SK-N-SH treated with all-trans-retinoic acid at 6 μM for 48 hours (cell line): ENCODE measurements around the gene SLC38A10.

Experiments used
- ATAC-seq: fragments of 200-7000 bp; cut with Tn5 transposase; 3 replicates; pipeline ENCODE4 v1.9.1; 2020; ENCODE audit warnings: mild to moderate bottlenecking, moderate library complexity
- ARNTL ChIP-seq: fragments of 450-650 bp; formaldehyde crosslinking; IDR thresholded peaks from 2 replicates; pipeline ENCODE4 v1.5.0; 2020; ENCODE audit warnings: low read depth, mild to moderate bottlenecking, moderate library complexity, borderline replicate concordance
- BACH2 ChIP-seq: fragments of 250-450 bp; sonication (Bioruptor Pico); IDR thresholded peaks from 2 replicates; pipeline ENCODE4 v1.9.0; 2021; ENCODE audit warnings: mild to moderate bottlenecking, borderline replicate concordance
- CREB5 ChIP-seq: fragments of 250-450 bp; sonication (Bioruptor Pico); IDR thresholded peaks from 2 replicates; pipeline ENCODE4 v1.5.1; 2020; ENCODE audit warnings: low read depth, mild to moderate bottlenecking, moderate library complexity
- CSDC2 ChIP-seq: fragments of 250-450 bp; sonication (Bioruptor Pico); IDR thresholded peaks from 2 replicates; pipeline ENCODE4 v1.5.0; 2020; ENCODE audit warnings: mild to moderate bottlenecking, moderate library complexity
- GLIS3 ChIP-seq: fragments of 250-450 bp; sonication (Bioruptor Pico); IDR thresholded peaks from 2 replicates; pipeline ENCODE4 v1.5.0; 2020; ENCODE audit warnings: mild to moderate bottlenecking, moderate library complexity
- OSR1 ChIP-seq: fragments of 250-450 bp; sonication (Bioruptor Pico); IDR thresholded peaks from 2 replicates; pipeline ENCODE4 v1.8.0; 2022; ENCODE audit warnings: moderate library complexity, mild to moderate bottlenecking, inconsistent platforms
- PATZ1 ChIP-seq: fragments of 250-450 bp; sonication (Bioruptor Pico); IDR thresholded peaks from 2 replicates; pipeline ENCODE4 v1.8.0; 2020; ENCODE audit warnings: mild to moderate bottlenecking, moderate library complexity, borderline replicate concordance
- PPARA ChIP-seq: fragments of 250-450 bp; sonication (Bioruptor Pico); IDR thresholded peaks from 2 replicates; pipeline ENCODE4 v1.5.0; 2020; ENCODE audit warnings: mild to moderate bottlenecking, borderline replicate concordance
- RARB ChIP-seq: fragments of 250-450 bp; sonication (Bioruptor Pico); IDR thresholded peaks from 2 replicates; pipeline ENCODE4 v1.8.0; 2021; ENCODE audit warnings: mild to moderate bottlenecking, moderate library complexity
- SNAI2 ChIP-seq: fragments of 250-450 bp; sonication (Bioruptor Pico); IDR thresholded peaks from 2 replicates; pipeline ENCODE4 v1.5.0; 2020; ENCODE audit warnings: mild to moderate bottlenecking, moderate library complexity
- TCF4 ChIP-seq: fragments of 250-450 bp; sonication (Bioruptor Pico); IDR thresholded peaks from 2 replicates; pipeline ENCODE4 v1.8.0; 2021; ENCODE audit warnings: mild to moderate bottlenecking, moderate library complexity, borderline replicate concordance
- TOX ChIP-seq: fragments of 250-450 bp; sonication (Bioruptor Pico); IDR thresholded peaks from 2 replicates; pipeline ENCODE4 v1.8.0; 2021; ENCODE audit warnings: mild to moderate bottlenecking, moderate library complexity, borderline replicate concordance
- ZC3H10 ChIP-seq: fragments of 250-450 bp; sonication (Bioruptor Pico); IDR thresholded peaks from 2 replicates; pipeline ENCODE4 v1.5.1; 2021; ENCODE audit warnings: mild to moderate bottlenecking, moderate library complexity
- ZFP3 ChIP-seq: fragments of 250-450 bp; sonication (Bioruptor Pico); IDR thresholded peaks from 2 replicates; pipeline ENCODE4 v1.5.0; 2020; ENCODE audit warnings: mild to moderate bottlenecking, moderate library complexity
- ZFP30 ChIP-seq: fragments of 450-650 bp; formaldehyde crosslinking; IDR thresholded peaks from 2 replicates; pipeline ENCODE4 v1.5.0; 2022; ENCODE audit warnings: mild to moderate bottlenecking, moderate library complexity
- ZNF565 ChIP-seq: fragments of 450-650 bp; formaldehyde crosslinking; conservative IDR thresholded peaks from 2 replicates; pipeline ENCODE4 v1.5.0; 2020; ENCODE audit warnings: low read depth, mild to moderate bottlenecking, moderate library complexity
- ZNF70 ChIP-seq: fragments of 450-650 bp; formaldehyde crosslinking; IDR thresholded peaks from 2 replicates; pipeline ENCODE4 v1.5.0; 2020; ENCODE audit warnings: mild to moderate bottlenecking, moderate library complexity
- TF ChIP-seq, protein P1 (sequence below): fragments of 250-450 bp; sonication (Bioruptor Pico); IDR thresholded peaks from 2 replicates; pipeline ENCODE4 v1.8.0; 2021; ENCODE audit warnings: low read depth, mild to moderate bottlenecking, moderate library complexity, borderline replicate concordance
- TF ChIP-seq, protein P2 (sequence below): fragments of 250-450 bp; sonication (Bioruptor Pico); IDR thresholded peaks from 2 replicates; pipeline ENCODE4 v1.5.1; 2021; ENCODE audit warnings: mild to moderate bottlenecking, moderate library complexity
- TF ChIP-seq, protein P3 (sequence below): fragments of 250-450 bp; sonication (Bioruptor Pico); IDR thresholded peaks from 2 replicates; pipeline ENCODE4 v1.5.0; 2020; ENCODE audit warnings: mild to moderate bottlenecking, moderate library complexity

The SLC38A10 gene

DNA sequence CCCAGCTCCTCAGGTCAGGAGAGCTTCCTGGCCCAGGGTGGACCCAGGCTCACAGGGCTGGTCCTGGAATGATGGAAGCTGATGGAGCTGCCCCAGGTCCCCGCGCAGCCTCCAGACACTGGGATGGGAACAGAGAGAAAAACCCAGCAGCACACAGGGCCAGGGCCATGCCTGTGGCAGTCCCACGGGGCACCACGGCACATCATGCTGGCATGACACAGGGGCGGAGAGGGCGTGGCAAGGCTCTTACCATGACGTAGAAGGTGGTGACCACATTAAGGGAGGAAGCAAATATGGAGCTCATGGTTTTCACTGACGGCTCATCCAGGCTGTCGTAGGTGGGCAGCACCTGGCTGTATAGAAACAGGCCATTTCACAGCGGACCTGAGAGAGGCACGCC lies 18.3 kb downstream of the SLC38A10 start:
- TF ChIP-seq, protein P1, sequence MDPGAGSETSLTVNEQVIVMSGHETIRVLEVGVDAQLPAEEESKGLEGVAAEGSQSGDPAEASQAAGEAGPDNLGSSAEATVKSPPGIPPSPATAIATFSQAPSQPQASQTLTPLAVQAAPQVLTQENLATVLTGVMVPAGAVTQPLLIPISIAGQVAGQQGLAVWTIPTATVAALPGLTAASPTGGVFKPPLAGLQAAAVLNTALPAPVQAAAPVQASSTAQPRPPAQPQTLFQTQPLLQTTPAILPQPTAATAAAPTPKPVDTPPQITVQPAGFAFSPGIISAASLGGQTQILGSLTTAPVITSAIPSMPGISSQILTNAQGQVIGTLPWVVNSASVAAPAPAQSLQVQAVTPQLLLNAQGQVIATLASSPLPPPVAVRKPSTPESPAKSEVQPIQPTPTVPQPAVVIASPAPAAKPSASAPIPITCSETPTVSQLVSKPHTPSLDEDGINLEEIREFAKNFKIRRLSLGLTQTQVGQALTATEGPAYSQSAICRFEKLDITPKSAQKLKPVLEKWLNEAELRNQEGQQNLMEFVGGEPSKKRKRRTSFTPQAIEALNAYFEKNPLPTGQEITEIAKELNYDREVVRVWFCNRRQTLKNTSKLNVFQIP (CRISPR knock-in tag), result no peak
- TF ChIP-seq RARB (CRISPR knock-in tag) (no peak), GLIS3 (no peak), PPARA (no peak), CREB5 (CRISPR knock-in tag) (no peak)
- TF ChIP-seq, all 23 proteins: peak for 0
- ATAC-seq, result no peak

DNA sequence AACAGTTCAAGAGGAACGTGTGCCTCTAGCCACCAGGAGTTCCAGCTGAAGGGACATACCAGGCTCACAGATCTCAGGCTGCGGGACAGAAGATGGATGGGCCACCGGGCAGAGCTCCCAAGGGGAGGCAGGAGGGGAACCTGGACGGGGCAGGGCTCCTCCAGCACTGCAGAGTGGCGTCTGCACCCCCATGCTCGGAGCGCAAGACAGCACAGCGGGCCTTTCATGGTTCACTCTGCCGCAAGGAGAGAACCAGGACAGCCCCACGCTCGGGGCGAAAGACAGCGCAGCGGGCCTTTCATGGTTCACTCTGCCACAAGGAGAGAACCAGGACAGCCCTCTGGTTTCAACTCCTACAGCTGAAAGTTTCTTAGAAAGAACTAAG lies 20.6 kb downstream of the SLC38A10 start:
- TF ChIP-seq PPARA, result no peak
- TF ChIP-seq ZC3H10, result no peak
- TF ChIP-seq ZFP30 (CRISPR knock-in tag), result no peak
- TF ChIP-seq CSDC2 (CRISPR knock-in tag), result no peak
- no peak for TF ChIP-seq ZNF70 (CRISPR knock-in tag)
- TF ChIP-seq, protein P1 (CRISPR knock-in tag), result no peak
- TF ChIP-seq, protein P2, sequence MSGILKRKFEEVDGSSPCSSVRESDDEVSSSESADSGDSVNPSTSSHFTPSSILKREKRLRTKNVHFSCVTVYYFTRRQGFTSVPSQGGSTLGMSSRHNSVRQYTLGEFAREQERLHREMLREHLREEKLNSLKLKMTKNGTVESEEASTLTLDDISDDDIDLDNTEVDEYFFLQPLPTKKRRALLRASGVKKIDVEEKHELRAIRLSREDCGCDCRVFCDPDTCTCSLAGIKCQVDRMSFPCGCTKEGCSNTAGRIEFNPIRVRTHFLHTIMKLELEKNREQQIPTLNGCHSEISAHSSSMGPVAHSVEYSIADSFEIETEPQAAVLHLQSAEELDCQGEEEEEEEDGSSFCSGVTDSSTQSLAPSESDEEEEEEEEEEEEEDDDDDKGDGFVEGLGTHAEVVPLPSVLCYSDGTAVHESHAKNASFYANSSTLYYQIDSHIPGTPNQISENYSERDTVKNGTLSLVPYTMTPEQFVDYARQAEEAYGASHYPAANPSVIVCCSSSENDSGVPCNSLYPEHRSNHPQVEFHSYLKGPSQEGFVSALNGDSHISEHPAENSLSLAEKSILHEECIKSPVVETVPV, result no peak
- TF ChIP-seq PATZ1 (CRISPR knock-in tag), result no peak
- no peak for TF ChIP-seq ZNF565
- TF ChIP-seq CREB5 (CRISPR knock-in tag), result no peak
- no peak for TF ChIP-seq GLIS3
- no peak for TF ChIP-seq SNAI2 (CRISPR knock-in tag)
- TF ChIP-seq BACH2 (CRISPR knock-in tag), result no peak
- TF ChIP-seq RARB (CRISPR knock-in tag), result no peak
- no peak for TF ChIP-seq OSR1 (CRISPR knock-in tag)
- TF ChIP-seq TOX, result no peak
- no peak for TF ChIP-seq TCF4 (CRISPR knock-in tag)
- TF ChIP-seq ARNTL, result no peak
- TF ChIP-seq ZFP3 (CRISPR knock-in tag), result no peak
- TF ChIP-seq, protein P3, sequence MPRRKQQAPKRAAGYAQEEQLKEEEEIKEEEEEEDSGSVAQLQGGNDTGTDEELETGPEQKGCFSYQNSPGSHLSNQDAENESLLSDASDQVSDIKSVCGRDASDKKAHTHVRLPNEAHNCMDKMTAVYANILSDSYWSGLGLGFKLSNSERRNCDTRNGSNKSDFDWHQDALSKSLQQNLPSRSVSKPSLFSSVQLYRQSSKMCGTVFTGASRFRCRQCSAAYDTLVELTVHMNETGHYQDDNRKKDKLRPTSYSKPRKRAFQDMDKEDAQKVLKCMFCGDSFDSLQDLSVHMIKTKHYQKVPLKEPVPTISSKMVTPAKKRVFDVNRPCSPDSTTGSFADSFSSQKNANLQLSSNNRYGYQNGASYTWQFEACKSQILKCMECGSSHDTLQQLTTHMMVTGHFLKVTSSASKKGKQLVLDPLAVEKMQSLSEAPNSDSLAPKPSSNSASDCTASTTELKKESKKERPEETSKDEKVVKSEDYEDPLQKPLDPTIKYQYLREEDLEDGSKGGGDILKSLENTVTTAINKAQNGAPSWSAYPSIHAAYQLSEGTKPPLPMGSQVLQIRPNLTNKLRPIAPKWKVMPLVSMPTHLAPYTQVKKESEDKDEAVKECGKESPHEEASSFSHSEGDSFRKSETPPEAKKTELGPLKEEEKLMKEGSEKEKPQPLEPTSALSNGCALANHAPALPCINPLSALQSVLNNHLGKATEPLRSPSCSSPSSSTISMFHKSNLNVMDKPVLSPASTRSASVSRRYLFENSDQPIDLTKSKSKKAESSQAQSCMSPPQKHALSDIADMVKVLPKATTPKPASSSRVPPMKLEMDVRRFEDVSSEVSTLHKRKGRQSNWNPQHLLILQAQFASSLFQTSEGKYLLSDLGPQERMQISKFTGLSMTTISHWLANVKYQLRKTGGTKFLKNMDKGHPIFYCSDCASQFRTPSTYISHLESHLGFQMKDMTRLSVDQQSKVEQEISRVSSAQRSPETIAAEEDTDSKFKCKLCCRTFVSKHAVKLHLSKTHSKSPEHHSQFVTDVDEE (CRISPR knock-in tag), result no peak
- ATAC-seq, result no peak
